HG03378 (cell line): ENCODE data around the gene PVALB.
"Not testable (repeated sequence)": the region's sequence is repeated elsewhere in the genome, so short reads cannot be mapped to it uniquely, and the experiment has no call there.

Experiments
- ATAC-seq: cut with Tn5 transposase; IDR thresholded peaks from one replicate; pipeline ENCODE4 v1.9.1; 2021; ENCODE audit warnings: mild to moderate bottlenecking, moderate library complexity; ENCODE audit not compliant: unreplicated experiment

The PVALB gene

DNA sequence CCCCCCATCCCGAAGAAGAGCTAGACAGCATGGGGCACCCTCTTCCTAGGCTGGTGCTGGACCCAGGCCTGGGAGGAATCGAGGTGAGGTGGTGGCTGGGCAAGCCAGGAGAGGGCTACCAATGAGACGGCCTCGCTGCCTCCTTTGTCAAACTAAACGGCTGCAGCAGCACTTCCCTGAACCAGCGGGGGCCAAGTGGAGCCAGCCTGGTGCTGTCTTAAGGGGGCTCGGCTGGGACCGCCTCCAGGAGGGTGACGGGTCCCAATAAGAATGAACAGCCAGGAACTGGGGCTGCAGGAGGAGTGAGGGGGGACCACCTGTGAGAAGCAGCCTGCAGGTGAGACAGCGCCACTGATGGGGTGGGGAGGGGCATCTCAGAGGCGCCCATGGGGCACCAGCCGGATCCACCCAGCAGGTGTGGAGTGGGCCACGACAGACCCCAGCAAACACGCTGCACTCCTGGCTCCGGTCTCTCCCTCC lies 58.0 kb downstream of the PVALB start:
- ATAC-seq: no peak

DNA sequence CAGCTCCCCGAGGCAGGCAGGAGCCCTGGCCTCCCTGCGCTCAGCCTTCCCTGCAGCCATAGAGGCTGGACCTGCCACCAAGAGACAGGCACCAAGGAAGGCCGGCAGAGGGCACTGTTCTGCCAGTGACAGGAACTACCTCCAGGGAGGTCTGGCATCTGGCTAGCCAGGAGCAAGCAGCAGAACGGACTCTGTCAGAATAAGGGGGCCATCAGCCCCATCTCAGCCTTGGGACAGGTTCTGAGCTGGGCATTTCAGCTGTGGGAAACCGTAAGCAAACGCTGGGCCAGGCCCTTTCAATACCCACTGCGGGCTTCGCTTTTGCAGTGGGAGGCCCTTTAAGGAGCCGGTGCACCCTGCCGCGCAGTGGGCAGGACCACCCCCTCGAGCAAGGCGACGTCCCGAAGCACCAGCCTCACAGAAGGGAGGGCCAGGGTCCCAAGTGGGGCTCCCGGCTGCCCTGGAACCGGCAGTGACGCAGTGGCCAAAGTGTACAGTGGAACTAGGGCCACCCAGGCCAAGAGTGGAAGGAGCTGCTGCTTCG lies 59.1 kb downstream of the PVALB start:
- ATAC-seq: no peak

DNA sequence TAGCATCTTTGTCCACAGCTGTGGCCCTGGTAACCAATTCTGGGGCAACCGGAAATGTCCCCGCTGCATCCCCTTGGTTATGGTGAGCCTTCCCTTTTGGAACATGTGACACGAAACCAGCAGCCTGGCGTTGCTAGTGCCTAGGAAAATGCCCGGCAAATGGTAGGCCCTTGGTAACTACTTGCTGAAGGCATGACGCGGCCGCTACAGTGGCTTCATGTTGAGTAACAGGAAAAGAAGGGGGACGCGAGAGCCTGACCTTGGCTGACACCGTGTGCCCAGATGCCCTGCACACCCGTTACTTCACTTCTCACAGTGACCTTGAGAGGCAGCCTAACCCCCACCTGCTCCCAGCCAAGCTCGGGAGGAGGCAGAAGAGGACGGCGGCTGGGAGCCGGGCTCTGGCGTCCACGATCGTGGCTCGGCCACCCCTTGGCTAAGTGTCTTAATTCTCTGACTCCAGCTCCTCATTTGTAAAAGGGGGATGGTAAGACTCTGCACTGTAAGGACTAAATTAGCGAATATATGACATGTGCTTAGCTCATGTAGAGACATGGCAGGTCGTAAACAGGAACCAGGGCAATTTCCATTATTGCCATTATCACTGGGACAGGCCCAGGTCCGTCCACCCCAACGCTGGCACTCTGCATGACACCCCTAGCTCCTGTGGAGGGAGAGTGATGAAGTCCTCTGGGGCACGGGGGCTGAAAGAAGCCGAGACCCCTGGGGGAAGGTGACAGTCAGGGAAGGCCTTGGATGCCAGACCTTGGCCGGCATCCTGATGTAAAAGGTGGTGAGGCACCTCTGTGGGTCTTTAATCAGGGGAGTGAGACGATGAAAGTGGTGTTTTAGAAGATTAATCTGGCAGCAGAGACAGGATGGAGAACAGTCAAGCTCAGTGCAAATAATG lies 59.8 kb downstream of the PVALB start:
- no peak for ATAC-seq

DNA sequence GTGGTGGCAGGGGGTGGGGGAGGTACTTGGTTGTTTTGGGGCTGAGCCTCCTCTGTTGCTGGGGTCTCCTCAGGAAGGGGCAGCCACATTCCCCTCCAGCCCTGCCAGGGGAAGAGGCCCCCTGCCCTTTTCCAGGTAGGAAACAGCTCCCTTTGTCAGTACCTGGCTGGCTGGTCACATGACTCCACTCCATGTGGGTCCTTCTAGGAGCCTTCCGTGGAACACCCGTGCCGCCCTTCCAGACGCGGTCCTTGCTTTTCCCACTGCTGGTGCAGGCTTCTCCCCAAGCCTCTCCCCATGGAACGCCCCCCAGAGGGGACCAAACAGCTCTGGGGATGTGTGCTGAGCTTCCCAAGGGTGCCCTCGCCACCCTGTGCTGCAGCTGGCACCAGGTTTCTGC lies 60.8 kb downstream of the PVALB start:
- no peak for ATAC-seq

DNA sequence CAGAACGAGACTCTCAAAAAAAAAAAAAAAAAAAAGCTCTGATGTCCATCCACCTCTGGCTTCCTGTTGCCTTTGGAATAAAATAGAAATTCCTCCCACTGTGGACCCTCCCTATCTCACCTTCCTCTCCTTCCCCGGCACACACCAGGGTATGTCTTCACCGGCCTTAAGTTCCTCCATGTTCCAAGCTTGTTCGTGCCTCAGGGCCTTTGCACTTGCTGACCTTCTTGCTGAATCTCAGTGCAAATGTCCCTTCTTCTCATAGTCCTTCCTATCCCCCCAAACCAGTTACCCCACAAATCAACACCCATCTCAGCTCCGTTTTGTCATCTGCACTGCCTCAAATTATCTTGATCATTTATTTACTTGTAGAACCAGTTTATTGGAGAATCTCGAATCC lies 61.5 kb downstream of the PVALB start:
- no peak for ATAC-seq

DNA sequence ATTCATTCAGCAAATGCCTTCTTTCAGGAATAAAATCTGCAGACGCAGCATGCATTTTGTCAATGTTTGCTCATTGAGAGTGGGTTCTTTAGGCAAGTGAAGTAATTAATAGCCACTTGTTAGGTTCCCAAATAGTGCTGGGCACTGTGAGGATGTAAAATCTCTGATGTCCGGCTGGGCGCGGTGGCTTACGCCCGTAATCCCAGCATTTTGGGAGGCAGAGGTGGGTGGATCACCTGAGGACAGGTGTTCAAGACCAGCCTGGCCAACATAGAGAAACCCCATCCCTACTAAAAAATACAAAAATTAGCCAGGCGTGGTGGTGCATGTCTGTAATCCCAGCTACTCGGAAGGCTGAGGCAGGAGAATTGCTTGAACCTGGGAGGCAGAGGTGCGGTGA lies 62.0 kb downstream of the PVALB start:
- not testable (repeated sequence) for ATAC-seq

DNA sequence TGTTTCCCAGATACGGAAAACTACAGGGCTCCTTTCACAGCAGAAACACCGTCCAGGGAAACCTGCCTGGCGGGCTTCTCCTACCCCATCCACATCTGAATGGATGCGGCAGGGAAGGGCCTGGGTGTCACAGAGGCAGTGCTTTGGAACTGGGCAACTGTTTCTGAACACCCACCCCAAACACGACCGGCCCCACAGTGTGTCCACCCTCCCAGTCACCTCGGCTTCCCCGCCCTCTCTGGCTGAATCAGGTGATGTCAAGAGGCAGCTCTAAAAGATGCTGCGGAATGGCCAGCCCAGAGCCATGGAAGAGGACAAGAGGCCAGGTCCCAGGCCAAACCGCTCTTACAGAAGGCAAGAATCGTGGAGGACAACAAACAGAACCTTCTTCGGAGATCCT lies 62.9 kb downstream of the PVALB start:
- no peak for ATAC-seq

DNA sequence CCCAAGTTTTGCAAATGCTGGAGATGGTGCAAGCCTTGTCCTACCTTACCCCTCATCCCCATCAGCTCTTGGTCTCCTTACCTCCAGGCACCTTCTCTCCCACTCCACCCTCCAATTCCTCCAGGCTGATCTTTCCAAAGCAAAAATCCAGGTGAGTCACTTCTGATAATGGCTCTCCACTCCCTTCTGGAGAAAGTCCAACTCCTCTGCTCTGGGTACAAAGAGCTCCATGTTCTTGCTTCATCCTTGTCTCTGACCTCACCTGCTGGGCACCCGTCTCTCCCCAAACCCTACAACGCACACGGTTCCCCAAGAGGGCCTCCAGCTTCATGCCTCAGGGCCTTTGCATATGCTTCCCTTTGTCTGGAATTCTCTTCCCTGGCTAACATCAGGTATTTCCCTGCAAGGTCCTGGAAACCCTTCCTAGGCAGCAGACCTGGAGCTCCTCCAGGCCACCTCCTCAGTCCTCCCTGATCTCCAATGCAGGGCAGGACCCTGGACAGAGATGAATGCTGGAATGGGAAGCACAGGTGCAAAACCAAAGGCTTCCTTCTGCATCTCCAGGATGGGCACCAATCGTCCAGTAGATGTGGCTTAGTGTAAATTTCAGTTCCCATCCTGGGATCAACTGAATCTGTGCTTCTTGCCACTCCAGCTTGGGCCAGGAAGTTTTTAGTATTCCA lies 63.6 kb downstream of the PVALB start:
- ATAC-seq: no peak
